NB4 (cell line): ENCODE data around the gene UBE2B.

Source experiments
- MYC ChIP-seq: IDR thresholded peaks from 2 replicates; pipeline ENCODE4 v1.6.1; 2011; ENCODE audit warnings: low read depth, low read length
- POLR2A ChIP-seq: IDR thresholded peaks from 2 replicates; pipeline ENCODE4 v1.6.1; 2011; ENCODE audit warnings: mild to moderate bottlenecking; ENCODE audit not compliant: insufficient read length; ENCODE audit errors: extremely low read depth
- TF ChIP-seq, protein P1 (sequence below): IDR thresholded peaks from one replicate; pipeline ENCODE4 v1.5.1; 2012; ENCODE audit warnings: low read depth, low read length
- TF ChIP-seq, protein P2 (sequence below): IDR thresholded peaks from 2 replicates; pipeline ENCODE4 v1.6.1; 2011; ENCODE audit warnings: low read depth, low read length

GRCh38 chr5:134417707-134418106, 46.3 kb downstream of the UBE2B start:
- TF ChIP-seq, protein P1, sequence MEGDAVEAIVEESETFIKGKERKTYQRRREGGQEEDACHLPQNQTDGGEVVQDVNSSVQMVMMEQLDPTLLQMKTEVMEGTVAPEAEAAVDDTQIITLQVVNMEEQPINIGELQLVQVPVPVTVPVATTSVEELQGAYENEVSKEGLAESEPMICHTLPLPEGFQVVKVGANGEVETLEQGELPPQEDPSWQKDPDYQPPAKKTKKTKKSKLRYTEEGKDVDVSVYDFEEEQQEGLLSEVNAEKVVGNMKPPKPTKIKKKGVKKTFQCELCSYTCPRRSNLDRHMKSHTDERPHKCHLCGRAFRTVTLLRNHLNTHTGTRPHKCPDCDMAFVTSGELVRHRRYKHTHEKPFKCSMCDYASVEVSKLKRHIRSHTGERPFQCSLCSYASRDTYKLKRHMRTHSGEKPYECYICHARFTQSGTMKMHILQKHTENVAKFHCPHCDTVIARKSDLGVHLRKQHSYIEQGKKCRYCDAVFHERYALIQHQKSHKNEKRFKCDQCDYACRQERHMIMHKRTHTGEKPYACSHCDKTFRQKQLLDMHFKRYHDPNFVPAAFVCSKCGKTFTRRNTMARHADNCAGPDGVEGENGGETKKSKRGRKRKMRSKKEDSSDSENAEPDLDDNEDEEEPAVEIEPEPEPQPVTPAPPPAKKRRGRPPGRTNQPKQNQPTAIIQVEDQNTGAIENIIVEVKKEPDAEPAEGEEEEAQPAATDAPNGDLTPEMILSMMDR = no peak
- TF ChIP-seq, protein P2, sequence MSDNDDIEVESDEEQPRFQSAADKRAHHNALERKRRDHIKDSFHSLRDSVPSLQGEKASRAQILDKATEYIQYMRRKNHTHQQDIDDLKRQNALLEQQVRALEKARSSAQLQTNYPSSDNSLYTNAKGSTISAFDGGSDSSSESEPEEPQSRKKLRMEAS = no peak
- TF ChIP-seq POLR2A (no peak), MYC (no peak)
